ENCODE results near the gene ZNHIT2.

ZNHIT2 gene

GRCh38 chr11:65156256-65156655, 38.8 kb upstream of the ZNHIT2 start:
- Histone ChIP-seq H2BK120ac (ENCODE audit: insufficient read depth, low read length, poor library complexity) (no peak overlapping the region), H3K27ac (ENCODE audit: low read depth, low read length) (no peak overlapping the region), H4K12ac (ENCODE audit: low read depth, low read length) (no peak overlapping the region), H3K27me3 (ENCODE audit: insufficient read depth, low read length) (no peaks in the 10 kb centered on the region), H3K4me2 (ENCODE audit: low read length) (no peak overlapping the region), H3K4me1 (ENCODE audit: control insufficient read depth in 1 of 2, insufficient read depth in 2 of 2, low read length in 2 of 2) (peaks cover 2% of the 10 kb centered on the region in 2 experiments), H3K4ac (ENCODE audit: low read depth, low read length) (no peak overlapping the region), H2AK5ac (ENCODE audit: low read length) (no peak overlapping the region), H2BK12ac (ENCODE audit: low read length) (no peak overlapping the region), H4K91ac (ENCODE audit: low read depth, low read length) (no peak overlapping the region), H3K9me3 (ENCODE audit: insufficient read depth, low read depth, low read length) (no peaks in the 10 kb centered on the region), H3K79me2 (ENCODE audit: control insufficient read depth, insufficient read depth, low read length, poor library complexity) (no peaks in the 10 kb centered on the region), H3K18ac (ENCODE audit: low read length) (no peak overlapping the region), H2AFZ (ENCODE audit: insufficient read depth, low read length, poor library complexity) (no peak overlapping the region), H3K9ac (ENCODE audit: low read length) (no peak overlapping the region), H3K14ac (ENCODE audit: low read length) (no peak overlapping the region), H3K79me1 (ENCODE audit: low read length) (no peaks in the 10 kb centered on the region), H4K8ac (ENCODE audit: low read depth, low read length) (no peak overlapping the region), H2BK5ac (ENCODE audit: low read depth, low read length, poor library complexity) (no peak overlapping the region), H3K4me3 (ENCODE audit: low read depth, low read length) (no peak overlapping the region), H3K36me3 (ENCODE audit: control insufficient read depth in 1 of 2, insufficient read depth in 2 of 2, low read length in 2 of 2) (no peaks in the 10 kb centered on the region), H3K23ac (ENCODE audit: low read length) (no peak overlapping the region)
- no peak for DNase-seq
- WGBS (ENCODE audit: extremely low coverage, insufficient coverage, insufficient read length), result no CpG with 5 or more reads among the region's 3 CpGs

- no peak overlapping the region for H2AFZ ChIP-seq (ENCODE audit: insufficient read depth, low read length, poor library complexity)
- no peak overlapping the region for H3K4me2 ChIP-seq (ENCODE audit: low read length)
- H2BK120ac ChIP-seq (ENCODE audit: insufficient read depth, low read length, poor library complexity), result no peak overlapping the region
- no peaks in the 10 kb centered on the region for H3K79me2 ChIP-seq (ENCODE audit: control insufficient read depth, insufficient read depth, low read length, poor library complexity)
- no peaks in the 10 kb centered on the region for H3K36me3 ChIP-seq (ENCODE audit: control insufficient read depth in 1 of 2, insufficient read depth in 2 of 2, low read length in 2 of 2)
- H4K91ac ChIP-seq (ENCODE audit: low read depth, low read length), result no peak overlapping the region
- no peak overlapping the region for H3K23ac ChIP-seq (ENCODE audit: low read length)
- no peak overlapping the region for H3K27ac ChIP-seq (ENCODE audit: low read depth, low read length)
- no peaks in the 10 kb centered on the region for H3K79me1 ChIP-seq (ENCODE audit: low read length)
- no peak for DNase-seq
- no peak overlapping the region for H2BK5ac ChIP-seq (ENCODE audit: low read depth, low read length, poor library complexity)
- no peak overlapping the region for H4K12ac ChIP-seq (ENCODE audit: low read depth, low read length)
- no peak overlapping the region for H2BK12ac ChIP-seq (ENCODE audit: low read length)
- H2AK5ac ChIP-seq (ENCODE audit: low read length), result no peak overlapping the region
- no peaks in the 10 kb centered on the region for H3K9me3 ChIP-seq (ENCODE audit: insufficient read depth, low read depth, low read length)
- no CpG with 5 or more reads among the region's 2 CpGs for WGBS (ENCODE audit: extremely low coverage, insufficient coverage, insufficient read length)
- H3K14ac ChIP-seq (ENCODE audit: low read length), result no peak overlapping the region
- no peaks in the 10 kb centered on the region for H3K27me3 ChIP-seq (ENCODE audit: insufficient read depth, low read length)
- H4K8ac ChIP-seq (ENCODE audit: low read depth, low read length), result no peak overlapping the region
- no peaks in the 10 kb centered on the region for H3K4me1 ChIP-seq (ENCODE audit: control insufficient read depth in 1 of 2, insufficient read depth in 2 of 2, low read length in 2 of 2)
- H3K9ac ChIP-seq (ENCODE audit: low read length), result no peak overlapping the region
- H3K4ac ChIP-seq (ENCODE audit: low read depth, low read length), result no peak overlapping the region
- no peak overlapping the region for H3K18ac ChIP-seq (ENCODE audit: low read length)
- no peak overlapping the region for H3K4me3 ChIP-seq (ENCODE audit: low read depth, low read length)
Observed at GRCh38 chr11:65152122-65152521, 34.6 kb upstream of the ZNHIT2 start.

GRCh38 chr11:65151331-65151899, 33.9 kb upstream of the ZNHIT2 start:
- Histone ChIP-seq H3K27me3 (ENCODE audit: insufficient read depth, low read length) (no peaks in the 10 kb centered on the region), H4K8ac (ENCODE audit: low read depth, low read length) (no peak overlapping the region), H4K91ac (ENCODE audit: low read depth, low read length) (no peak overlapping the region), H3K79me1 (ENCODE audit: low read length) (no peaks in the 10 kb centered on the region), H3K4me2 (ENCODE audit: low read length) (no peak overlapping the region), H3K79me2 (ENCODE audit: control insufficient read depth, insufficient read depth, low read length, poor library complexity) (no peaks in the 10 kb centered on the region), H3K9ac (ENCODE audit: low read length) (no peak overlapping the region), H3K36me3 (ENCODE audit: control insufficient read depth in 1 of 2, insufficient read depth in 2 of 2, low read length in 2 of 2) (no peaks in the 10 kb centered on the region), H3K27ac (ENCODE audit: low read depth, low read length) (no peak overlapping the region), H2BK5ac (ENCODE audit: low read depth, low read length, poor library complexity) (no peak overlapping the region), H3K23ac (ENCODE audit: low read length) (no peak overlapping the region), H2BK12ac (ENCODE audit: low read length) (no peak overlapping the region), H3K9me3 (ENCODE audit: insufficient read depth, low read depth, low read length) (peaks cover 2% of the 10 kb centered on the region), H2AK5ac (ENCODE audit: low read length) (no peak overlapping the region), H2BK120ac (ENCODE audit: insufficient read depth, low read length, poor library complexity) (no peak overlapping the region), H3K18ac (ENCODE audit: low read length) (no peak overlapping the region), H3K4ac (ENCODE audit: low read depth, low read length) (no peak overlapping the region), H3K4me3 (ENCODE audit: low read depth, low read length) (no peak overlapping the region), H3K4me1 (ENCODE audit: control insufficient read depth in 1 of 2, insufficient read depth in 2 of 2, low read length in 2 of 2) (no peaks in the 10 kb centered on the region), H3K14ac (ENCODE audit: low read length) (no peak overlapping the region), H2AFZ (ENCODE audit: insufficient read depth, low read length, poor library complexity) (no peak overlapping the region), H4K12ac (ENCODE audit: low read depth, low read length) (no peak overlapping the region)
- WGBS (ENCODE audit: extremely low coverage, insufficient coverage, insufficient read length), result no CpG with 5 or more reads among the region's 3 CpGs
- no peak for DNase-seq

- Histone ChIP-seq H3K9me3 (ENCODE audit: insufficient read depth, low read depth, low read length) (peaks cover 2% of the 10 kb centered on the region), H3K4me3 (ENCODE audit: low read depth, low read length) (no peak overlapping the region)
- no CpG with 5 or more reads among the region's 12 CpGs for WGBS (ENCODE audit: extremely low coverage, insufficient coverage, insufficient read length)
Observed at GRCh38 chr11:65150509-65151299, 33.2 kb upstream of the ZNHIT2 start.

More at GRCh38 chr11:65150509-65151299, 33.2 kb upstream of the ZNHIT2 start:
- Histone ChIP-seq H3K4me2 (ENCODE audit: low read length) (no peak overlapping the region), H4K12ac (ENCODE audit: low read depth, low read length) (no peak overlapping the region), H3K79me1 (ENCODE audit: low read length) (no peaks in the 10 kb centered on the region), H2BK12ac (ENCODE audit: low read length) (no peak overlapping the region), H3K36me3 (ENCODE audit: control insufficient read depth in 1 of 2, insufficient read depth in 2 of 2, low read length in 2 of 2) (no peaks in the 10 kb centered on the region), H4K8ac (ENCODE audit: low read depth, low read length) (no peak overlapping the region), H3K27me3 (ENCODE audit: insufficient read depth, low read length) (no peaks in the 10 kb centered on the region), H4K91ac (ENCODE audit: low read depth, low read length) (no peak overlapping the region), H3K79me2 (ENCODE audit: control insufficient read depth, insufficient read depth, low read length, poor library complexity) (no peaks in the 10 kb centered on the region), H3K4ac (ENCODE audit: low read depth, low read length) (no peak overlapping the region), H3K9ac (ENCODE audit: low read length) (no peak overlapping the region), H2BK5ac (ENCODE audit: low read depth, low read length, poor library complexity) (no peak overlapping the region), H2BK120ac (ENCODE audit: insufficient read depth, low read length, poor library complexity) (no peak overlapping the region), H2AK5ac (ENCODE audit: low read length) (no peak overlapping the region), H3K27ac (ENCODE audit: low read depth, low read length) (no peak overlapping the region), H3K23ac (ENCODE audit: low read length) (no peak overlapping the region), H3K4me1 (ENCODE audit: control insufficient read depth in 1 of 2, insufficient read depth in 2 of 2, low read length in 2 of 2) (no peaks in the 10 kb centered on the region), H3K14ac (ENCODE audit: low read length) (no peak overlapping the region), H3K18ac (ENCODE audit: low read length) (no peak overlapping the region), H2AFZ (ENCODE audit: insufficient read depth, low read length, poor library complexity) (no peak overlapping the region)
- DNase-seq, result peak; percentile 52 to 61

Data from trophoblast cell (in vitro differentiated cells and primary cell).